Right lobe of liver (tissue), 4 donors: ENCODE measurements around the gene PRB2.
"Not testable (repeated sequence)": the region's sequence is repeated elsewhere in the genome, so short reads cannot be mapped to it uniquely, and the experiment has no call there.

Experiments
- POLR2A ChIP-seq: fragments of 450-650 bp; IDR thresholded peaks from one replicate; pipeline ENCODE4 v1.6.1; 2017; ENCODE audit warnings: antibody characterized with exemption, mild to moderate bottlenecking
- TF ChIP-seq, protein P1 (sequence below), 4 donors: fragments of 200-600 bp in 3 of 4; fragments of 450-650 bp in 1 of 4; IDR thresholded peaks; one replicate each; pipeline versions ENCODE4 v1.5.1 to v1.8.0; 2016 to 2022; ENCODE audit warnings: antibody characterized with exemption in 4 of 4, mild to moderate bottlenecking in 2 of 4
- donor health status: DM: no; HTN: no; CAD: no.
- donor health status: DM: no; HTN: no; CAD: no.
- donor health status: DM: no; HTN: yes; CAD: no.

DNA sequence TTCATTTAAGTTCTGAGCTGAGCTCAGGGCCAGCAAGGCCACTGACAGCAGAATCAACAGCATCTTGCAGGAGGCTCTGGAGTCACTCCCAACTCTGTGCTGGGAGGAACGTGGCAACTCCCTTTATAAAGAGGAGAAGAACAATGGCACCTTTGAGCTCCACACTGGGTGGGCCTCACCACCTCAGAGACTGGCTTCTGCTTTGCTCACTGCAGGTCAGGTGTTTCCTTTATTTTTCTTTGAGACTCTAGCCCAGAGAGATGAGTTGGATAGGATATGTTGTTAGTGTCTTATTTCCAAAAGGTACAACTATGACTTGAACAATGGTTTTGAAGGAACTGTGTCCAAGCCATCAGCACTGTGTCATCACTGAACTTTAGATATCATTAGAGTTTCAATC, at the start of gene PRB2:
- TF ChIP-seq, protein P1, sequence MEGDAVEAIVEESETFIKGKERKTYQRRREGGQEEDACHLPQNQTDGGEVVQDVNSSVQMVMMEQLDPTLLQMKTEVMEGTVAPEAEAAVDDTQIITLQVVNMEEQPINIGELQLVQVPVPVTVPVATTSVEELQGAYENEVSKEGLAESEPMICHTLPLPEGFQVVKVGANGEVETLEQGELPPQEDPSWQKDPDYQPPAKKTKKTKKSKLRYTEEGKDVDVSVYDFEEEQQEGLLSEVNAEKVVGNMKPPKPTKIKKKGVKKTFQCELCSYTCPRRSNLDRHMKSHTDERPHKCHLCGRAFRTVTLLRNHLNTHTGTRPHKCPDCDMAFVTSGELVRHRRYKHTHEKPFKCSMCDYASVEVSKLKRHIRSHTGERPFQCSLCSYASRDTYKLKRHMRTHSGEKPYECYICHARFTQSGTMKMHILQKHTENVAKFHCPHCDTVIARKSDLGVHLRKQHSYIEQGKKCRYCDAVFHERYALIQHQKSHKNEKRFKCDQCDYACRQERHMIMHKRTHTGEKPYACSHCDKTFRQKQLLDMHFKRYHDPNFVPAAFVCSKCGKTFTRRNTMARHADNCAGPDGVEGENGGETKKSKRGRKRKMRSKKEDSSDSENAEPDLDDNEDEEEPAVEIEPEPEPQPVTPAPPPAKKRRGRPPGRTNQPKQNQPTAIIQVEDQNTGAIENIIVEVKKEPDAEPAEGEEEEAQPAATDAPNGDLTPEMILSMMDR (IDR thresholded peaks at IDR 0.05): not testable (repeated sequence)
- not testable (repeated sequence) for TF ChIP-seq POLR2A
